GM18951 (cell line): ENCODE measurements around the gene KRT12.

Source experiments
- POLR2A ChIP-seq: IDR thresholded peaks from 4 replicates; pipeline ENCODE4 v1.6.1; 2011; ENCODE audit warnings: mild to moderate bottlenecking; ENCODE audit not compliant: insufficient read length, insufficient read depth; ENCODE audit errors: extremely low read depth
- in situ Hi-C: fragments of 300-500 bp; cut with MboI; formaldehyde crosslinking; loops from one replicate; pipeline ENCODE4 v1.12.0; 2022; ENCODE audit warnings: low sequenced_read_pairs, mixed read lengths, inconsistent platforms; ENCODE audit not compliant: unreplicated experiment

KRT12 gene

DNA sequence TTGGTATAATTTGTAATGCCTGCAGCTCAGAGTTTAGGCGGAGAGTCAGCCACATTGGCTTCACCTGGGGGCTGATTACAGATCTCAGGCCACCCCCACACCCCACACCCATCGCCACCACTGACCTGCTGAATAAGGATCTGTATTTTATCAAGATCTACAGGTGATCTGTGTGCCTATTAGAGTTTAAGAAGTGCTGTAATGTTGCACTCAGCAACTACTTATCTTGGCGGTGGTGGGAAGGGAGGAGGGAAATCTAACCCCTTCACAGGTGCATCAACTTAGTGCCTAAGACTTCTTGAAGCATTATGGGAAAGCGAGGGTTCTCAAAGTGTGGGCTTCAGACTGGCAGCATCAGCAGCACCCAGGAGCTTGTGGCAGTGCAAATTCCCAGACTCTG lies 35.5 kb upstream of the KRT12 start:
- in situ Hi-C loops: loop anchor here (25.0 kb wide), 1 partner anchor 760 kb away; no protein-coding TSS in a partner anchor

GRCh38 chr17:40901981-40902474 lies 35.0 kb upstream of the KRT12 start:
- in situ Hi-C loops: loop anchor here (25.0 kb wide), 1 partner anchor 760 kb away; no protein-coding TSS in a partner anchor
- no peak for TF ChIP-seq POLR2A

More for the DNA sequence above, 35.5 kb upstream of the KRT12 start:
- no peak for TF ChIP-seq POLR2A

DNA sequence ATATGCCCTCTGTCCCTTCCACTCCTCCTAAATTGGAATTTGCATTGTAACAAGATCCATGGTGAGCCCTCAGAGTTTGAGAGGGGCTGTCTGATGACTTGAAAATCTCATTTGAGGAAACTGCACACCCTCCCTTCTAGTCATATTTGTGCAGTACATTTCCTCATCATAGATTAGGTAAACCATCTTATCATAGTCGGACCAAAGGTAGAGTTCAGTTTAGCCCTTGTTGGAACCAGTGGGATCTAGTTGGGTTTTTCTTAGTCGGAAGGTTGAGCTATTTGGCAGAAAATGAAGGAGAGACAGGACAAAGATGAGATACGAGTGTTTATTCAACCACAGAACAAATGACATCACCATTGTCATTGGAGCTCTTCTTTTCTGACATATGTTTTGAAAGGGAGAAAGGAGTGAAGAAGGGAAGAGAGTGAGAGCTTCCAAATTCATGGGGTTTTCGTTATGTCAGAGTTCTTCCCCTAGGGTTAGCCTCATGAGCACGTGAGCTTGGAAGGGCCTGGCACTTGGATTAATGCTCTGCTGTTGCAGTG lies 33.9 kb upstream of the KRT12 start:
- TF ChIP-seq POLR2A: no peak
- in situ Hi-C loops: loop anchor here (25.0 kb wide), 1 partner anchor 761 kb away; no protein-coding TSS in a partner anchor

GRCh38 chr17:40896916-40897455 lies 30.0 kb upstream of the KRT12 start:
- in situ Hi-C loops: no loop called here

GRCh38 chr17:40895106-40895730 lies 28.2 kb upstream of the KRT12 start:
- TF ChIP-seq POLR2A: no peak
- in situ Hi-C loops: no loop called here

More at GRCh38 chr17:40896916-40897455, 30.0 kb upstream of the KRT12 start:
- TF ChIP-seq POLR2A: no peak

- in situ Hi-C loops: no loop called here
- TF ChIP-seq POLR2A: no peak
These were observed 21.2 kb upstream of the KRT12 start for GRCh38 chr17:40888196-40888720.

GRCh38 chr17:40886090-40886489 lies 19.1 kb upstream of the KRT12 start:
- in situ Hi-C loops: no loop called here
- TF ChIP-seq POLR2A: no peak

GRCh38 chr17:40884708-40885512 lies 17.9 kb upstream of the KRT12 start, which contains the start of gene KRT20:
Gene KRT20 (minus strand): TSS chr17:40885242. CDS start chr17:40885185, 57 bp downstream.
- no peak for TF ChIP-seq POLR2A
- in situ Hi-C loops: no loop called here

GRCh38 chr17:40883626-40884334 lies 16.8 kb upstream of the KRT12 start:
- in situ Hi-C loops: no loop called here
- no peak for TF ChIP-seq POLR2A

DNA sequence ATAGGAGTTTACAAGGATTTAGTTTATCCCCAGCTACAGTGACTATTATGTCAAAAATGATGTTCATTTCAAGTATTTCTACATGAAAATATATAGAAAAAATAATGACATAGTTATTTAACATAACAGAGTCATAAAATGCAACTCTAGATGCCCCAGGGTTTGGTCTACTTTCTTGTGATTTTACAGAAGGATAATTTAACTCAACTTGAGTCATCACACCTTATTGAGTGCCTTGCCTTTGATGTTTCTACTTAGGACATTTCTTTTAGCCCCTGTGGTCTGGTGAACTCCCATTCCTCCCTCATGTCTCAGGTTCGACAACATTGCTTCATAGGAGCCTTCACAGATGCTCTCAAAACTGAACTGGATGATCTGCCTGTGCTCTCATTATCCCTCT lies 16.0 kb upstream of the KRT12 start:
- TF ChIP-seq POLR2A: no peak
- in situ Hi-C loops: no loop called here

- TF ChIP-seq POLR2A: no peak
- in situ Hi-C loops: no loop called here
These were observed 12.0 kb upstream of the KRT12 start for GRCh38 chr17:40879026-40879425.

GRCh38 chr17:40878044-40878443 lies 11.0 kb upstream of the KRT12 start:
- no peak for TF ChIP-seq POLR2A
- in situ Hi-C loops: no loop called here
